ENCODE data around the gene JADE1. TPM values are rescaled to one million over a fixed set of nuclear protein-coding genes. Genes with fewer than 3 reads are reported as not detected.

JADE1 gene
- total RNA-seq, 1 donor: 26.4 TPM

GRCh38 chr4:128879971-128880370 lies 70.5 kb downstream of the JADE1 start:
- Histone ChIP-seq H3K9me3 (ENCODE audit: low read depth, low read length) (no peaks in the 10 kb centered on the region), H4K20me1 (ENCODE audit: insufficient read depth, low read length) (no peaks in the 10 kb centered on the region)

GRCh38 chr4:128880662-128881061 lies 71.2 kb downstream of the JADE1 start:
- TF ChIP-seq CTCF (IDR thresholded peaks at IDR 0.05; ENCODE audit: extremely low read depth, low read depth, low read length): no peak
- no peak overlapping the region for H3K27ac ChIP-seq (ENCODE audit: low read depth, low read length)
- H3K27me3 ChIP-seq (ENCODE audit: insufficient read depth, low read length): no peaks in the 10 kb centered on the region
- H2AFZ ChIP-seq (ENCODE audit: low read length): no peak overlapping the region
- no peaks in the 10 kb centered on the region for H4K20me1 ChIP-seq (ENCODE audit: insufficient read depth, low read length)
- H3K79me2 ChIP-seq (ENCODE audit: insufficient read depth, low read length): no peaks in the 10 kb centered on the region
- DNase-seq (ENCODE audit: insufficient read length, low spot score, missing footprints): no peak
- no peaks in the 10 kb centered on the region for H3K36me3 ChIP-seq (ENCODE audit: insufficient read depth, low read length)
- H3K4me3 ChIP-seq (ENCODE audit: insufficient read depth, low read length): no peak overlapping the region
- H3K9me3 ChIP-seq (ENCODE audit: low read depth, low read length): no peaks in the 10 kb centered on the region
- no peaks in the 10 kb centered on the region for H3K4me1 ChIP-seq (ENCODE audit: insufficient read depth, low read length)
- H3K4me2 ChIP-seq (ENCODE audit: insufficient read depth, low read length): no peak overlapping the region

More at GRCh38 chr4:128879971-128880370, 70.5 kb downstream of the JADE1 start:
- no peaks in the 10 kb centered on the region for H3K4me1 ChIP-seq (ENCODE audit: insufficient read depth, low read length)
- no peaks in the 10 kb centered on the region for H3K36me3 ChIP-seq (ENCODE audit: insufficient read depth, low read length)
- no peak for DNase-seq (ENCODE audit: insufficient read length, low spot score, missing footprints)
- H3K4me2 ChIP-seq (ENCODE audit: insufficient read depth, low read length): no peak overlapping the region
- no peaks in the 10 kb centered on the region for H3K27me3 ChIP-seq (ENCODE audit: insufficient read depth, low read length)
- no peak for TF ChIP-seq CTCF (IDR thresholded peaks at IDR 0.05; ENCODE audit: extremely low read depth, low read depth, low read length)
- no peaks in the 10 kb centered on the region for H3K79me2 ChIP-seq (ENCODE audit: insufficient read depth, low read length)
- H2AFZ ChIP-seq (ENCODE audit: low read length): no peak overlapping the region
- H3K27ac ChIP-seq (ENCODE audit: low read depth, low read length): no peak overlapping the region
- no peak overlapping the region for H3K4me3 ChIP-seq (ENCODE audit: insufficient read depth, low read length)

- Histone ChIP-seq H3K79me2 (ENCODE audit: insufficient read depth, low read length) (no peaks in the 10 kb centered on the region), H3K27me3 (ENCODE audit: insufficient read depth, low read length) (no peaks in the 10 kb centered on the region), H3K36me3 (ENCODE audit: insufficient read depth, low read length) (peaks cover 3% of the 10 kb centered on the region), H3K9me3 (ENCODE audit: low read depth, low read length) (no peaks in the 10 kb centered on the region), H3K4me2 (ENCODE audit: insufficient read depth, low read length) (no peak overlapping the region), H3K4me1 (ENCODE audit: insufficient read depth, low read length) (no peaks in the 10 kb centered on the region), H2AFZ (ENCODE audit: low read length) (no peak overlapping the region), H3K27ac (ENCODE audit: low read depth, low read length) (no peak overlapping the region), H3K4me3 (ENCODE audit: insufficient read depth, low read length) (no peak overlapping the region), H4K20me1 (ENCODE audit: insufficient read depth, low read length) (no peaks in the 10 kb centered on the region)
- TF ChIP-seq CTCF (IDR thresholded peaks at IDR 0.05; ENCODE audit: extremely low read depth, low read depth, low read length): no peak
- DNase-seq (ENCODE audit: insufficient read length, low spot score, missing footprints): no peak
These were observed 95.3 kb downstream of the JADE1 start for GRCh38 chr4:128904821-128905220.

- no peaks in the 10 kb centered on the region for H3K27me3 ChIP-seq (ENCODE audit: insufficient read depth, low read length)
- no peak overlapping the region for H3K27ac ChIP-seq (ENCODE audit: low read depth, low read length)
- H3K4me3 ChIP-seq (ENCODE audit: insufficient read depth, low read length): no peak overlapping the region
- no peaks in the 10 kb centered on the region for H3K9me3 ChIP-seq (ENCODE audit: low read depth, low read length)
- DNase-seq (ENCODE audit: insufficient read length, low spot score, missing footprints): no peak
- no peaks in the 10 kb centered on the region for H3K79me2 ChIP-seq (ENCODE audit: insufficient read depth, low read length)
- peaks cover 3% of the 10 kb centered on the region for H3K36me3 ChIP-seq (ENCODE audit: insufficient read depth, low read length)
- H2AFZ ChIP-seq (ENCODE audit: low read length): no peak overlapping the region
- no peaks in the 10 kb centered on the region for H4K20me1 ChIP-seq (ENCODE audit: insufficient read depth, low read length)
- H3K4me1 ChIP-seq (ENCODE audit: insufficient read depth, low read length): no peaks in the 10 kb centered on the region
- no peak for TF ChIP-seq CTCF (IDR thresholded peaks at IDR 0.05; ENCODE audit: extremely low read depth, low read depth, low read length)
- H3K4me2 ChIP-seq (ENCODE audit: insufficient read depth, low read length): no peak overlapping the region
These were observed 97.1 kb downstream of the JADE1 start for GRCh38 chr4:128906581-128906980.

Measured in osteoblast (primary cell).